Suprapubic skin (tissue), 3 donors: Measurements from ENCODE around the gene SYN1.

Source experiments
- CTCF ChIP-seq, 2 donors: fragments of 200-600 bp in 1 of 2; fragments of 450-650 bp in 1 of 2; sonication (generic) in 1 of 2; IDR thresholded peaks; one replicate each; pipeline ENCODE4 v1.5.1; 2016 to 2019; ENCODE audit warnings: antibody characterized with exemption in 2 of 2, mild to moderate bottlenecking in 1 of 2, moderate library complexity in 1 of 2
- POLR2A ChIP-seq, 2 donors: fragments of 450-650 bp; IDR thresholded peaks; one replicate each; pipeline ENCODE4 v1.6.1; 2017; ENCODE audit warnings: antibody characterized with exemption in 2 of 2, mild to moderate bottlenecking in 2 of 2, moderate library complexity in 2 of 2

- TF ChIP-seq CTCF (IDR thresholded peaks at IDR 0.05) (no peak), POLR2A (IDR thresholded peaks at IDR 0.05) (no peak)
Observed at GRCh38 chrX:47659421-47659726, 39.7 kb upstream of the SYN1 start.
